Mammary epithelial cell (primary cell): ENCODE results near the gene DTNB.

ENCODE experiments used
- EZH2 ChIP-seq: IDR thresholded peaks from 2 replicates; pipeline ENCODE4 v1.6.1; 2012; ENCODE audit warnings: low read length, inconsistent platforms, borderline replicate concordance
- TF ChIP-seq, protein P1 (sequence below), 2 donors: IDR thresholded peaks in 1 of 2; conservative IDR thresholded peaks in 1 of 2; 2 replicates each; pipeline ENCODE4 v1.5.1; 2011 to 2012; ENCODE audit warnings: inconsistent platforms in 2 of 2, low read length in 2 of 2, mild to moderate bottlenecking in 2 of 2, control low read depth in 1 of 2, low read depth in 1 of 2; ENCODE audit not compliant: insufficient read depth in 1 of 2; ENCODE audit errors: extremely low read depth in 1 of 2

DNA sequence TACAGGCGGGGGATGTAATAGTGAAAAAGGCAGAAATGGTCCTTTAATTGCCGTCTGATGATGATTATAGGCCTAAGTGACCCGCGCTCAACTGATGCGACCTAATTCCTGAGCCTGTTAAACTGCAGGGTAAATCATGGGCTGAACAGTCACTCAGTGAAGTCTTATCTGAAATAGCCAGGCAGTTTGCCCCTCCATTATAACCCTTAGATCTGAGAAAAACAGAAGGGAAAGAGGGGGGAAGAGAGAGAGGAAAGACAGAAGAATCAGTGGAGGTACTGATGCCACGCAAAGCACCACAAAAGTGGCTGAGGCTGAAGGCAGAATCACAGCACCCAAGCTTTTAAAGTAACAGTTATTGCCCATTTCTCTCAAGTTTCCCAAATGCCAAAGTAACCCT is 258.6 kb downstream of the DTNB start:
- TF ChIP-seq, protein P1, sequence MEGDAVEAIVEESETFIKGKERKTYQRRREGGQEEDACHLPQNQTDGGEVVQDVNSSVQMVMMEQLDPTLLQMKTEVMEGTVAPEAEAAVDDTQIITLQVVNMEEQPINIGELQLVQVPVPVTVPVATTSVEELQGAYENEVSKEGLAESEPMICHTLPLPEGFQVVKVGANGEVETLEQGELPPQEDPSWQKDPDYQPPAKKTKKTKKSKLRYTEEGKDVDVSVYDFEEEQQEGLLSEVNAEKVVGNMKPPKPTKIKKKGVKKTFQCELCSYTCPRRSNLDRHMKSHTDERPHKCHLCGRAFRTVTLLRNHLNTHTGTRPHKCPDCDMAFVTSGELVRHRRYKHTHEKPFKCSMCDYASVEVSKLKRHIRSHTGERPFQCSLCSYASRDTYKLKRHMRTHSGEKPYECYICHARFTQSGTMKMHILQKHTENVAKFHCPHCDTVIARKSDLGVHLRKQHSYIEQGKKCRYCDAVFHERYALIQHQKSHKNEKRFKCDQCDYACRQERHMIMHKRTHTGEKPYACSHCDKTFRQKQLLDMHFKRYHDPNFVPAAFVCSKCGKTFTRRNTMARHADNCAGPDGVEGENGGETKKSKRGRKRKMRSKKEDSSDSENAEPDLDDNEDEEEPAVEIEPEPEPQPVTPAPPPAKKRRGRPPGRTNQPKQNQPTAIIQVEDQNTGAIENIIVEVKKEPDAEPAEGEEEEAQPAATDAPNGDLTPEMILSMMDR (conservative IDR thresholded peaks at IDR 0.05 in 1 of 2, IDR thresholded peaks at IDR 0.05 in 1 of 2; ENCODE audit: extremely low read depth in 1 of 2, insufficient read depth in 1 of 2, low read depth in 1 of 2, low read length in 2 of 2): no peak
- TF ChIP-seq EZH2: no peak
